ENCODE results near the gene HAL.
A peak's percentile ranks its signal among the peaks of the same experiment; 100 is the strongest.

The HAL gene

GRCh38 chr12:96028538-96028937 is 32.4 kb upstream of the HAL start:
- TF ChIP-seq CTCF (IDR thresholded peaks at IDR 0.05; ENCODE audit: low read depth, low read length, missing control alignments) = no peak

GRCh38 chr12:96026331-96026730 is 30.2 kb upstream of the HAL start:
- H3K4me3 ChIP-seq (ENCODE audit: low read depth, low read length) = no peak overlapping the region
- TF ChIP-seq CTCF (IDR thresholded peaks at IDR 0.05; ENCODE audit: low read depth, low read length, missing control alignments) = no peak
- DNase-seq (ENCODE audit: low read depth) = no peak

More at GRCh38 chr12:96028538-96028937, 32.4 kb upstream of the HAL start:
- no peak for DNase-seq (ENCODE audit: low read depth)
- H3K4me3 ChIP-seq (ENCODE audit: low read depth, low read length) = no peak overlapping the region

- no peak overlapping the region for H3K4me3 ChIP-seq (ENCODE audit: low read depth, low read length)
- DNase-seq (ENCODE audit: low read depth) = no peak
- TF ChIP-seq CTCF (IDR thresholded peaks at IDR 0.05; ENCODE audit: low read depth, low read length, missing control alignments) = no peak
Observed at GRCh38 chr12:96025518-96025917, 29.4 kb upstream of the HAL start.

- no peak overlapping the region for H3K4me3 ChIP-seq (ENCODE audit: low read depth, low read length)
- DNase-seq (ENCODE audit: low read depth) = no peak
- no peak for TF ChIP-seq CTCF (IDR thresholded peaks at IDR 0.05; ENCODE audit: low read depth, low read length, missing control alignments)
Observed at GRCh38 chr12:96020314-96021003, 24.3 kb upstream of the HAL start.

- no peak for DNase-seq (ENCODE audit: low read depth)
- peak; percentile 2 for TF ChIP-seq CTCF (IDR thresholded peaks at IDR 0.05; ENCODE audit: low read depth, low read length, missing control alignments)
- no peak overlapping the region for H3K4me3 ChIP-seq (ENCODE audit: low read depth, low read length)
Observed at GRCh38 chr12:96015672-96016071, 19.5 kb upstream of the HAL start.

GRCh38 chr12:96014943-96015599 is 18.9 kb upstream of the HAL start:
- DNase-seq (ENCODE audit: low read depth) = no peak
- no peak for TF ChIP-seq CTCF (IDR thresholded peaks at IDR 0.05; ENCODE audit: low read depth, low read length, missing control alignments)
- H3K4me3 ChIP-seq (ENCODE audit: low read depth, low read length) = no peak overlapping the region

GRCh38 chr12:96007729-96008128 is 11.6 kb upstream of the HAL start:
- TF ChIP-seq CTCF (IDR thresholded peaks at IDR 0.05; ENCODE audit: low read depth, low read length, missing control alignments) = no peak
- H3K4me3 ChIP-seq (ENCODE audit: low read depth, low read length) = no peak overlapping the region
- no peak for DNase-seq (ENCODE audit: low read depth)
